Measurements from ENCODE around the gene CLEC18A.
"Not testable (repeated sequence)": the region's sequence is repeated elsewhere in the genome, so short reads cannot be mapped to it uniquely, and the experiment has no call there.

The CLEC18A gene

GRCh38 chr16:69952116-69952515 lies 982 bp downstream of the CLEC18A start:
- DNase-seq (ENCODE audit: low read depth), result not testable (repeated sequence)

GRCh38 chr16:69952572-69953355 lies 1.6 kb downstream of the CLEC18A start:
- DNase-seq (ENCODE audit: low read depth); H3K4me3 ChIP-seq (ENCODE audit: low read depth, low read length): not testable (repeated sequence)

More at GRCh38 chr16:69952116-69952515, 982 bp downstream of the CLEC18A start:
- H3K4me3 ChIP-seq (ENCODE audit: low read depth, low read length), result not testable (repeated sequence)

- H3K4me3 ChIP-seq (ENCODE audit: low read depth, low read length); DNase-seq (ENCODE audit: low read depth): not testable (repeated sequence)
Observed at GRCh38 chr16:69954241-69954640, 3.1 kb downstream of the CLEC18A start.

DNA sequence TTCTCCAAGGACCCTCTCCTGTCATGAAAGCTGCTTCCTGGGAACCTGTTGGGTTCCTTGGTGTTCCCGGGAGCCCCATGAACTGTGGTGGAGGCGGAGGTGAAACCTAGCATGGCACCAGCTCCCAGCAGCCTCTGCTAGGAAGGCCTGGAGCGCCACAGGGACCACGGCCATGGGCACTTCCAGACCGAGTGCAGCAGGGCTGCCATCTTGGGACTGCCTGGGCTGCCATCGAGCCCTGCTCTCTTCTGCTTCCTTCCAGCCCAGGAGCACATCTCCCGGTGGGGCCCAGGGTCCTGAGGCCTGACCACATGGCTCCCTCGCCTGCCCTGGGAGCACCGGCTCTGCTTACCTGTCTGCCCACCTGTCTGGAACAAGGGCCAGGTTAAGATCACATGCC lies 12.2 kb downstream of the CLEC18A start:
- H3K4me3 ChIP-seq (ENCODE audit: low read depth, low read length); DNase-seq (ENCODE audit: low read depth): not testable (repeated sequence)

GRCh38 chr16:69964960-69965660 lies 14.0 kb downstream of the CLEC18A start:
- DNase-seq (ENCODE audit: low read depth); H3K4me3 ChIP-seq (ENCODE audit: low read depth, low read length): not testable (repeated sequence)

DNA sequence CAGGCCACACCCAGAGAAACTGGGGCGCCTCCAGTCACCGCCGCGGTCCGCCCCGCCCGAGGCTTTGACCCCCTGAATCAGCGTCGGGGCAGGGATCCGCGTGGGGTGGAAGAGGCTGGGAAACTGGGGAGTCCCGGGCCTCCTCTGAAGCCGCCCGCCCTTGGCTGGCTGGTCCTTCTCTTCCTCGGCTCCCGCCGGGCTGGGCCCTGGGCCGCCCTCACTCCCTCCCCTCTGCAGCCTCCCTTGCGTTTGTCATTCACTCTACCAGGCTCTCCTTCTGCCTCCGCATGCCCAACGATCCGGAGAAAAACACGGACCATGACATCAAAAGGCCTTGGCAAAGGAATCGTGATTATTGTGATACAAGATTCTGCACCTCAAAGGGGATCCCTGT lies 14.5 kb downstream of the CLEC18A start:
- H3K4me3 ChIP-seq (ENCODE audit: low read depth, low read length); DNase-seq (ENCODE audit: low read depth): not testable (repeated sequence)

- H3K4me3 ChIP-seq (ENCODE audit: low read depth, low read length); DNase-seq (ENCODE audit: low read depth): not testable (repeated sequence)
Observed at GRCh38 chr16:69967688-69968087, 16.6 kb downstream of the CLEC18A start.

DNA sequence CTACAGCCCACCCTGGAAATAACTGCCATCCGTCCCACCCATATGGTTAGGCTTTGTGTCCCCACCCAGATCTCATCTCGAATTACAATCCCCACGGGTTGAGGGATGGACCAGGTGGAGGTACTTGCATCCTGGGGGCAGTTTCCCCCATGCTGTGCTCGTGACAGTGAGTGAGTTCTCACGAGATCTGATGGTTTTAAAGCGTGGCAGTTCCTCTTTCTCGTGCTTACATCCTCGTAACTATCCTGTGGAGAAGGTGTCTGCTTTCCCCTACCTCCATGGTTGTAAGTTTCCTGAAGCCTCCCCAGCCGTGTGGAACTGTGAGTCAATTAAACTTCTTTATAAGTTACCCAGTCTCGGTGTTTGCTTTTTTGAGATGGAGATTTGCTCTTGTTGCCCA lies 17.0 kb downstream of the CLEC18A start:
- not testable (repeated sequence) for DNase-seq (ENCODE audit: low read depth); H3K4me3 ChIP-seq (ENCODE audit: low read depth, low read length)

DNA sequence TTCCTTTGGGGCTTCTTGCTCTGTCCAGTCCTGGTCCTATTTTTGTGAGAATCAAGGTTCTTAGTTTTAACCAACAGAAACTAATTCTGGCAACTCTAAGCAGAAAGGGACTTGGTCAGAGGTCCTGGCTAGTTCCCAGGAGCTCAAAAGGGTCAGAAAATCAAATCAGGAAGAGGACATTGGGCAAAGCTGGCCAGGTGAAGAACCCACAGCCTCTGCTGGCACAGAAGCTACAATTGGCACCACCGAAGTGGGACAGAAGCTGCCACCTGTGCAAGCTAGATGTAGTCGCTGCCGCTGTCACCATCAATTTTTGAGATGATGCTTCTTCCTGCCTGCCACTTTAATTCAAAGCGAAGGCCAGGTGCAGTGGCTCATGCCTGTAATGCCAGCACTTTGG lies 18.5 kb downstream of the CLEC18A start:
- H3K4me3 ChIP-seq (ENCODE audit: low read depth, low read length); DNase-seq (ENCODE audit: low read depth): not testable (repeated sequence)

DNA sequence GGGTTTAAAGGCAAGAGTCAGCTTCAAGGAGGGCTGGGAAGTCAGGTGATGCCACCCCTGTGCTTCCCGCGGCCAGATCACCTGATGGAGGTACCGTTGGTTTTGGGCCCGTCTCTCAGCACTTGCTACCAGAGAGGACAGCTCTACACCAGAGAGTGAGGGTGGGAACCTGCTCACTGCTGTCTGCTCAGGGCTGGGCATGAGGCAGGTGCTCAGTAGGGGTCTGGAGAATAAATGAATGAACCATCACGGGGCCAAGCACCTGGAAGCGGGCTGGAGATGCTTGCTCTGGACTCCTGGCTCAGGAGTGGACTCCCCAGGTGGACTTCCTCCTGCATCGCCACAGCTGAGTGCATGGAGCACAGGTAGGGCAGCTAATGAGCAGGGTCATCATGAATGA lies 21.0 kb downstream of the CLEC18A start:
- not testable (repeated sequence) for DNase-seq (ENCODE audit: low read depth); H3K4me3 ChIP-seq (ENCODE audit: low read depth, low read length)

DNA sequence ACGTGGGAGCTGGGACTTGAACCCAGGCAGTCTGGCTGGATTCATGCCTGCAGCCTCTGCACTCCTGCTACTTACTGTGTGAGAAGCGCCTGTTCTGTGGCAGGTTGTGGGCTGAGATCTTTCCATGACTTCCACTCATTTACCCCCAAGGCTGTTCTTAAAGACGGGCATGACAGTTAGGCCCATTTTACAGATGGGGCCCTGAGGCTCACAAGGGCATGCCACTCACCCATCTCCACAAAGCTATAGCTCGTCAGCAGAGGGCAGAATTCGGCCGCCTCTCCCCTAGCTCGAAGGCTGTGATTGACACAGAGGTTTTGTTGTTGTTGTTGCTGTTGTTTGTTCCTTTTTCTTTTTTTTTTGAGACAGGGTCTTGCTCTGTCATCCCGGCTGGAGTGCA lies 21.8 kb downstream of the CLEC18A start:
- H3K4me3 ChIP-seq (ENCODE audit: low read depth, low read length); DNase-seq (ENCODE audit: low read depth): not testable (repeated sequence)

DNA sequence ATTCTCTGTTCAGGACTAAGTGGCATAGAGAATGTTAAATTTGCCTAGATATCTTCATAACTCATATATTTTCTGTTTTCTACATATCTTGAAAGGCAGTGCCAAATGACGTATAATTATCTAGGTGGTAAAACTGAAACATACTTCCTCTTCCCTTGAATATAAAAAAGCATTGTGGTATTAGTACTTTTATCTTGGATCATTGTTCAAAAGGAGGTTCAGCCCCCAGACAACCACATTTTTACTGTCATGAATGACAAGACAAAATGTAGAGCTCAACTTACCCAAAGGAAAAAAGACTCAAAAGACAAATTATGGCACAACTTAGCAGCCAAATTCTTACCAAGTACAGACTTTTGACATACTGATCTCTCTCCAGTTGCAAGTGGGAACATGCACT lies 34.1 kb downstream of the CLEC18A start:
- not testable (repeated sequence) for DNase-seq (ENCODE audit: low read depth); H3K4me3 ChIP-seq (ENCODE audit: low read depth, low read length)

DNA sequence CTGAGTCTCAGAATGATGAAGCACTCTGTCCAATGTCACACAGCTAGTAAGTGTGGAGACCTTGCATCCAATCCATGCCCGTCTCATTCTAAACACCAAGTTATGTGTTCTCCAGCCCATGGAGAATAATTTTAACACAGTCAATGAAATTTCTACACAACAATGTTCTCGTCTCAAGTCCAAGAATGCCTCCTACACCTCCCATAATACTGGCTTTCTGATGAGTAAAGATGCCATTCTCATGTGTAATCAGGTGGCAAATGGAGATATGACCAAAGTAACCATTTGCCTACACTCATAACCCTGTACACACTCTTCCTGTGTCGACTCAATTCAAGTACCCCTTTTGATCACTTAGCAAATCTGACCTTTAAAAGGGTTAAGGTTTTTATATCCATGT lies 46.8 kb downstream of the CLEC18A start:
- not testable (repeated sequence) for DNase-seq (ENCODE audit: low read depth); H3K4me3 ChIP-seq (ENCODE audit: low read depth, low read length)

GRCh38 chr16:69999801-70000200 lies 48.7 kb downstream of the CLEC18A start:
- not testable (repeated sequence) for DNase-seq (ENCODE audit: low read depth); H3K4me3 ChIP-seq (ENCODE audit: low read depth, low read length)

GRCh38 chr16:70003511-70003910 lies 52.4 kb downstream of the CLEC18A start:
- H3K4me3 ChIP-seq (ENCODE audit: low read depth, low read length); DNase-seq (ENCODE audit: low read depth): not testable (repeated sequence)

GRCh38 chr16:70008604-70009003 lies 57.5 kb downstream of the CLEC18A start:
- not testable (repeated sequence) for DNase-seq (ENCODE audit: low read depth); H3K4me3 ChIP-seq (ENCODE audit: low read depth, low read length)

GRCh38 chr16:70010615-70011014 lies 59.5 kb downstream of the CLEC18A start:
- not testable (repeated sequence) for H3K4me3 ChIP-seq (ENCODE audit: low read depth, low read length); DNase-seq (ENCODE audit: low read depth)

GRCh38 chr16:70011120-70011519 lies 60.0 kb downstream of the CLEC18A start:
- DNase-seq (ENCODE audit: low read depth); H3K4me3 ChIP-seq (ENCODE audit: low read depth, low read length): not testable (repeated sequence)

- H3K4me3 ChIP-seq (ENCODE audit: low read depth, low read length); DNase-seq (ENCODE audit: low read depth): not testable (repeated sequence)
Observed at GRCh38 chr16:70012354-70012753, 61.2 kb downstream of the CLEC18A start.

GRCh38 chr16:70012951-70013350 lies 61.8 kb downstream of the CLEC18A start:
- DNase-seq (ENCODE audit: low read depth); H3K4me3 ChIP-seq (ENCODE audit: low read depth, low read length): not testable (repeated sequence)

Measured in LNCaP clone FGC (cell line).